Endothelial cell of umbilical vein (primary cell): Measurements from ENCODE around the gene CEBPG.

ENCODE experiments used
- CTCF ChIP-seq, 2 donors: IDR thresholded peaks; 1 replicate in 1 of 2; 2 replicates in 1 of 2; pipeline ENCODE4 v1.5.1; 2011; ENCODE audit warnings: low read length in 2 of 2, mild to moderate bottlenecking in 2 of 2, moderate library complexity in 2 of 2, control low read depth in 1 of 2, inconsistent platforms in 1 of 2, low read depth in 1 of 2; ENCODE audit not compliant: insufficient read depth in 1 of 2; ENCODE audit errors: extremely low read depth in 1 of 2
- EZH2 ChIP-seq: IDR thresholded peaks from 2 replicates; pipeline ENCODE4 v1.6.1; 2012; ENCODE audit warnings: borderline replicate concordance, low read depth, mild to moderate bottlenecking, moderate library complexity, low read length, inconsistent platforms; ENCODE audit not compliant: severe bottlenecking
- GATA2 ChIP-seq: IDR thresholded peaks from 2 replicates; pipeline ENCODE4 v1.7.0; 2011; ENCODE audit warnings: low read depth, mild to moderate bottlenecking, moderate library complexity, mixed read lengths, low read length; ENCODE audit not compliant: insufficient read length, insufficient read depth
- JUN ChIP-seq: IDR thresholded peaks from 2 replicates; pipeline ENCODE4 v1.6.1; 2011; ENCODE audit warnings: borderline replicate concordance, low read depth; ENCODE audit not compliant: insufficient read length, insufficient read depth
- MAX ChIP-seq: IDR thresholded peaks from 2 replicates; pipeline ENCODE4 v1.6.1; 2011; ENCODE audit not compliant: insufficient read depth, insufficient read length
- POLR2A ChIP-seq: IDR thresholded peaks from 2 replicates; pipeline ENCODE4 v1.6.1; 2012; ENCODE audit warnings: low read depth, mild to moderate bottlenecking, control low read depth, low read length
- POLR2AphosphoS5 ChIP-seq: IDR thresholded peaks from 2 replicates; pipeline ENCODE4 v1.6.1; 2012; ENCODE audit warnings: low read depth, mild to moderate bottlenecking, control low read depth, low read length, moderate library complexity; ENCODE audit not compliant: insufficient read depth

GRCh38 chr19:33368074-33368864 is 5.2 kb upstream of the CEBPG start:
- TF ChIP-seq CTCF (IDR thresholded peaks at IDR 0.05; ENCODE audit: extremely low read depth in 1 of 2, insufficient read depth in 1 of 2, low read depth in 1 of 2, low read length in 2 of 2) (no peak), JUN (no peak), MAX (no peak), POLR2AphosphoS5 (no peak), EZH2 (no peak), POLR2A (no peak), GATA2 (no peak)
